SK-N-MC (cell line): ENCODE results near the gene EFCAB8.
"Not testable (repeated sequence)": the region's sequence is repeated elsewhere in the genome, so short reads cannot be mapped to it uniquely, and the experiment has no call there.

Experiments
- DNase-seq: peaks from one replicate; pipeline ENCODE4 v3.0.0-alpha.2; 2011; ENCODE audit warnings: low read depth, low spot score
- H3K27ac ChIP-seq: fragments of 200-600 bp; sonication (generic); 2 replicates; pipeline ENCODE4 v1.5.1; 2016; ENCODE audit warnings: mixed run types
- H3K36me3 ChIP-seq: fragments of 200-600 bp; sonication (generic); 2 replicates; pipeline ENCODE4 v1.6.1; 2017; ENCODE audit warnings: antibody characterized with exemption, low read length, mixed read lengths; ENCODE audit not compliant: insufficient read depth
- H3K4me3 ChIP-seq: fragments of 200-600 bp; sonication (generic); 2 replicates; pipeline ENCODE4 v1.5.1; 2016
- H3K9ac ChIP-seq: fragments of 200-600 bp; sonication (generic); 2 replicates; pipeline ENCODE4 v1.8.0; 2017; ENCODE audit warnings: mixed run types, mixed read lengths; ENCODE audit not compliant: insufficient read length
- H3K9me3 ChIP-seq: fragments of 200-600 bp; sonication (generic); 2 replicates; pipeline ENCODE4 v1.6.1; 2017; ENCODE audit warnings: low read depth, mild to moderate bottlenecking, antibody characterized with exemption, low read length, moderate library complexity, mixed read lengths
- EZH2 ChIP-seq: fragments of 200-600 bp; sonication (generic); IDR thresholded peaks from one replicate; pipeline ENCODE4 v1.6.1; 2017; ENCODE audit warnings: antibody characterized with exemption
- FOXP2 ChIP-seq: optimal IDR thresholded peaks from 2 replicates; pipeline ENCODE3; 2011; ENCODE audit warnings: mild to moderate bottlenecking, moderate library complexity; ENCODE audit not compliant: insufficient read depth; ENCODE audit errors: extremely low read length, control extremely low read depth
- POLR2AphosphoS5 ChIP-seq: IDR thresholded peaks from 2 replicates; pipeline ENCODE4 v1.6.1; 2012; ENCODE audit warnings: mild to moderate bottlenecking, low read depth, low read length, borderline replicate concordance

The EFCAB8 gene

GRCh38 chr20:32896521-32897280, 38.0 kb downstream of the EFCAB8 start:
- no peak overlapping the region for H3K27ac ChIP-seq
- no peaks in the 10 kb centered on the region for H3K9me3 ChIP-seq
- H3K9ac ChIP-seq: no peak overlapping the region
- no peak overlapping the region for H3K4me3 ChIP-seq
- no peak for TF ChIP-seq EZH2
- TF ChIP-seq POLR2AphosphoS5: no peak
- TF ChIP-seq FOXP2: no peak
- no peak for DNase-seq
- H3K36me3 ChIP-seq: no peaks in the 10 kb centered on the region

- H3K4me3 ChIP-seq: no peak overlapping the region
- no peak overlapping the region for H3K27ac ChIP-seq
- no peaks in the 10 kb centered on the region for H3K9me3 ChIP-seq
- H3K36me3 ChIP-seq: no peaks in the 10 kb centered on the region
- TF ChIP-seq POLR2AphosphoS5: no peak
- no peak for TF ChIP-seq FOXP2
- TF ChIP-seq EZH2: no peak
- H3K9ac ChIP-seq: no peak overlapping the region
- DNase-seq: no peak
Observed at GRCh38 chr20:32898729-32899128, 40.0 kb downstream of the EFCAB8 start.

DNA sequence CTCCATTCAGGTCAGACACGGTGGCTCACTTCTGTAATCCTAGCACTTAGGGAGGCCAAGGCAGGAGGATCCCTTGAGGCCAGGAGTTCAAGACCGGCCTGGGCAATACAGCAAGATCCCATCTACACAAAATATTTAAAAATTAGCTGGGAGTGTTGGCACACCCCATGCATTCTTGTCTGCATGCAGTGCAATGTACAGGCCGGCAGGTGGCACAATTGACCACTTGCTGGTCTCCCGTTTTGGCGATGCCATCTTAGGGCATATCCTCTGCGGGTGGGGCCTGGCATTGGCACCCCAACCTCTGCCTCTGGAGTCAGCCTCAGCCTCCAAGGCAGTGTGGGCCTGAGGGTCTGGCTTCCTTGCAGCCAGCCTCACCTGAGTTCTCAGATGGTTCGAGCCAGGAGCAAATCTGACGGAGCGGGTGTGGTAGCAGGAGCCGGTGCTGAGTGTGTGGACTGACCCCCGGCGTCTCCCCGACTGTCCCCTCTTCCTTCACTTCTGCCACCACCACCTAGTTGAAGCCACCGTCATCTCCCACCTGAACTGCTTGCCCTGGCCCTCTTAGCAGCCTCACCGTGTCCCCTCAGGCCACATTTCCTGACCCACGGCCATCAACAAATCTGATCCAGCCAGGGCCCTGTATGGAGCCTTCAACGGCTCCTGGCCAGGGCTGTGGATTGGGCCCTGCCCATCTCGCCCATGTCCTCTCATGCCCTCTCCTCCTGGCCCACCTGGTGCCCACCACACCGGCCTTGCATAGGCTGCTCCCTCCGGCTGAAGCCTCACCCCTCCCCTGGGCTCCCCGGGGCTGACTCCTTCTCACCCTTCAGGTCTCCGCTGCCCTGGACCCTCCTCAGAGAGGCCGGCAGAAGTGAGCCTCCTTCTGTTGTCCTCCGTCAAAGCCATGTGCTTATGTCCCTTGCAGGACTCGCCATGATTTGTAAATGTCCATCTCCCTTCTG, 44.0 kb downstream of the EFCAB8 start:
- no peak overlapping the region for H3K27ac ChIP-seq
- no peak overlapping the region for H3K4me3 ChIP-seq
- no peak for DNase-seq
- no peaks in the 10 kb centered on the region for H3K36me3 ChIP-seq
- TF ChIP-seq FOXP2 (no peak), POLR2AphosphoS5 (no peak), EZH2 (no peak)
- H3K9ac ChIP-seq: no peak overlapping the region
- no peaks in the 10 kb centered on the region for H3K9me3 ChIP-seq

DNA sequence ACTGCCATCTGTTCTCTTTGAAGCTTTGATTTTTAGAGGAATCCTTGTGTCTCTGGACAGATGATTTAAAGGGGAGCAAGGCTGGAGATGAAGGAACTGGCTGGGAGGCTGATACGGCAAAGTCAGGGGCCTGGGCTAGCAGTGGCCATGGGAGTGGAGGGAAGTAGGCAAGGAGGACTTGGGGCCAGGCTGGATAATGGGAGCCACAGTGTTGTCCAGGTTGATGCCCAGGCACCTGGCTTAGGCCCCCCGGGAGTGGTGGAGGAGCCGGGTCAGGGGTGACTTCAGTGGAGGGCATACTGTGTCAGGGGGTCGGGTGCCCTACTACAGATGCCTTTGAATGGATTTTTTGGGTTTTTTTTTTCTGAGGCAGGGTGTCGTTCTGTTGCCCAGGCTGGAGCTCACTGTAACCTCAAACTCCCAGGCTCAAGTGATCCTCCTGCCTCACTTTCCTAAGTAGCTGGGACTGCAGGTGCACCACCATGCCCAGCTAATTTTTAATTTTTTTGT, 45.0 kb downstream of the EFCAB8 start:
- H3K36me3 ChIP-seq: no peaks in the 10 kb centered on the region
- no peak for DNase-seq
- H3K9ac ChIP-seq: no peak overlapping the region
- no peak overlapping the region for H3K27ac ChIP-seq
- TF ChIP-seq EZH2 (no peak), FOXP2 (no peak), POLR2AphosphoS5 (no peak)
- H3K4me3 ChIP-seq: no peak overlapping the region
- no peaks in the 10 kb centered on the region for H3K9me3 ChIP-seq

- H3K27ac ChIP-seq, DNase-seq, H3K9ac ChIP-seq, H3K36me3 ChIP-seq, H3K9me3 ChIP-seq, H3K4me3 ChIP-seq: not testable (repeated sequence)
Observed at GRCh38 chr20:32904678-32905077, 46.0 kb downstream of the EFCAB8 start.

DNA sequence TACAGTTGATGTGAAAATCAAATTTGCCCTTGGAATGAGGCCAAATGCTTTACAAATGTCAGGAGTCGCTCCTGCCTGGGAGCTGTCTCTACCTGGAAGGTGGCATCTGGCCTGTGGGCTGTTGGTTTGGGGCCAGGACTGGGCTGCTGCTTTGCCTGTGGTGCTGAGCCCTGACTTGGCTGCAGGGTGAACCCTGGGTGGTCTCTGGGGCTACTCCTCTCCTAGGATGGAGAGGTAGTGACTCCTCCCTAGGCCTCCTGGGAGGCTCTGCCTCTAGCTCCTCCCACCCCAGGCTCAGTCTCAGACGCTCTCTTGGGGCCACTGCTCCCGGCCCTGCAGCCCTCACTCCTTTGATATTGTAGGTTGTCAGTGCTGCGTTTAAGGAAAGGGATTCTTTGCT, 47.5 kb downstream of the EFCAB8 start:
- Histone ChIP-seq H3K36me3 (no peaks in the 10 kb centered on the region), H3K9me3 (no peaks in the 10 kb centered on the region), H3K9ac (no peak overlapping the region), H3K27ac (no peak overlapping the region), H3K4me3 (no peak overlapping the region)
- no peak for DNase-seq
- no peak for TF ChIP-seq EZH2
- TF ChIP-seq POLR2AphosphoS5: no peak
- TF ChIP-seq FOXP2: no peak

- Histone ChIP-seq H3K4me3 (no peak overlapping the region), H3K9me3 (no peaks in the 10 kb centered on the region), H3K27ac (no peak overlapping the region), H3K36me3 (no peaks in the 10 kb centered on the region), H3K9ac (no peak overlapping the region)
- no peak for DNase-seq
- no peak for TF ChIP-seq EZH2
- TF ChIP-seq POLR2AphosphoS5: no peak
- no peak for TF ChIP-seq FOXP2
Observed at GRCh38 chr20:32906871-32907495, 48.3 kb downstream of the EFCAB8 start.

GRCh38 chr20:32907886-32908285, 49.2 kb downstream of the EFCAB8 start:
- Histone ChIP-seq H3K9ac (no peak overlapping the region), H3K4me3 (no peak overlapping the region), H3K9me3 (no peaks in the 10 kb centered on the region), H3K27ac (no peak overlapping the region), H3K36me3 (no peaks in the 10 kb centered on the region)
- TF ChIP-seq EZH2: no peak
- TF ChIP-seq FOXP2: no peak
- no peak for TF ChIP-seq POLR2AphosphoS5
- DNase-seq: no peak
